ENCODE measurements around the gene TARBP1.

- TF ChIP-seq CBX2 (IDR thresholded peaks at IDR 0.05; ENCODE audit: borderline replicate concordance, low read depth) (no peak), KDM1A (IDR thresholded peaks at IDR 0.05; ENCODE audit: low read depth) (no peak), CTCF (IDR thresholded peaks at IDR 0.05) (no peak), SREBF2 (IDR thresholded peaks at IDR 0.05) (no peak), HMGXB4 (CRISPR knock-in tag; IDR thresholded peaks at IDR 0.05; ENCODE audit: borderline replicate concordance) (no peak), HOXA7 (CRISPR knock-in tag; IDR thresholded peaks at IDR 0.05) (no peak), RFX5 (IDR thresholded peaks at IDR 0.05) (no peak)
These were observed 21.3 kb upstream of the TARBP1 start for GRCh38 chr1:234500269-234500668.
